Measurements from ENCODE around the gene FAM227B.

GRCh38 chr15:49438962-49439631, 181.5 kb downstream of the FAM227B start:
- TF ChIP-seq CTCF (IDR thresholded peaks at IDR 0.05): no peak
- no peak for TF ChIP-seq POLR2A (IDR thresholded peaks at IDR 0.05)
- TF ChIP-seq POLR2AphosphoS5 (IDR thresholded peaks at IDR 0.05): no peak
